GM21723 (cell line): ENCODE data around the gene SDHAF2.

Experiments
- ATAC-seq: cut with Tn5 transposase; IDR thresholded peaks from one replicate; pipeline ENCODE4 v1.9.1; 2021; ENCODE audit warnings: mild to moderate bottlenecking, moderate library complexity; ENCODE audit not compliant: unreplicated experiment

The SDHAF2 gene

GRCh38 chr11:61495801-61496601 lies 66.1 kb downstream of the SDHAF2 start:
- ATAC-seq: no peak
